Nephron (organoid): ENCODE measurements around the gene FHOD1.
A peak's percentile ranks its signal among the peaks of the same experiment; 100 is the strongest.

Experiments
- H3K27ac Mint-ChIP-seq, 3 experiments: 2 replicates each; pipeline ENCODE4 v1.8.0; 2020; ENCODE audit warnings: mixed read lengths in 3 of 3, mild to moderate bottlenecking in 2 of 3, moderate library complexity in 1 of 3
- H3K27me3 Mint-ChIP-seq: 2 replicates; pipeline ENCODE4 v1.8.0; 2021; ENCODE audit warnings: low read depth, mild to moderate bottlenecking, moderate library complexity, mixed read lengths
- H3K36me3 Mint-ChIP-seq: 2 replicates; pipeline ENCODE4 v1.8.0; 2020; ENCODE audit warnings: low read depth, mixed read lengths
- H3K4me1 Mint-ChIP-seq: 2 replicates; pipeline ENCODE4 v1.8.0; 2020; ENCODE audit warnings: mixed read lengths
- H3K4me3 Mint-ChIP-seq, 3 experiments: 2 replicates each; pipeline ENCODE4 v1.8.0; 2020; ENCODE audit warnings: mild to moderate bottlenecking in 3 of 3, mixed read lengths in 3 of 3, moderate library complexity in 2 of 3
- H3K9me3 Mint-ChIP-seq: 2 replicates; pipeline ENCODE4 v1.8.0; 2020; ENCODE audit warnings: mixed read lengths
- TF ChIP-seq, protein P1 (sequence below), 3 experiments: fragments of 200-600 bp; sonication (generic); IDR thresholded peaks; one replicate each; pipeline ENCODE4 v1.5.0; 2021; ENCODE audit warnings: antibody characterized with exemption in 3 of 3; ENCODE audit not compliant: unreplicated experiment in 3 of 3

The FHOD1 gene

DNA sequence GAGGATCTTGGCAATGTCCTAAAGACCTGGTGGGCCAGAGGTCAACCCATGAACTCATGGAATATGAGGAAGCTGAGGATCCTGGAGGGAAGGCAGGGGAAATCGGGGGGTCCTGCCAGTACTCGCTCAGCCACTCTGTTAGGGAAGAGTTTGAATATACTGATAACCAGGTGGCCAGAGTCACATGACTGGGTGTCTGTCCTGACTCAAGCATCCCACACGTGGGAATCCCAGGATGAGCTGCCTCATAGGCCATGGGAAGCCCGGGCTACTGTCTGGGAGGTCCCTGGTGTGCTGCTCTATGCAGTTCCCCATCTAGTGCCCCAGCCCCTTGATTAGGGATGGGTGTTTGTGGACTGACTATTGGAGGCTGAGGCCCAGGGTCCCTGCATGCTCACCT lies 59.0 kb downstream of the FHOD1 start:
- no peak overlapping the region for H3K27ac Mint-ChIP-seq
- TF ChIP-seq, protein P1, sequence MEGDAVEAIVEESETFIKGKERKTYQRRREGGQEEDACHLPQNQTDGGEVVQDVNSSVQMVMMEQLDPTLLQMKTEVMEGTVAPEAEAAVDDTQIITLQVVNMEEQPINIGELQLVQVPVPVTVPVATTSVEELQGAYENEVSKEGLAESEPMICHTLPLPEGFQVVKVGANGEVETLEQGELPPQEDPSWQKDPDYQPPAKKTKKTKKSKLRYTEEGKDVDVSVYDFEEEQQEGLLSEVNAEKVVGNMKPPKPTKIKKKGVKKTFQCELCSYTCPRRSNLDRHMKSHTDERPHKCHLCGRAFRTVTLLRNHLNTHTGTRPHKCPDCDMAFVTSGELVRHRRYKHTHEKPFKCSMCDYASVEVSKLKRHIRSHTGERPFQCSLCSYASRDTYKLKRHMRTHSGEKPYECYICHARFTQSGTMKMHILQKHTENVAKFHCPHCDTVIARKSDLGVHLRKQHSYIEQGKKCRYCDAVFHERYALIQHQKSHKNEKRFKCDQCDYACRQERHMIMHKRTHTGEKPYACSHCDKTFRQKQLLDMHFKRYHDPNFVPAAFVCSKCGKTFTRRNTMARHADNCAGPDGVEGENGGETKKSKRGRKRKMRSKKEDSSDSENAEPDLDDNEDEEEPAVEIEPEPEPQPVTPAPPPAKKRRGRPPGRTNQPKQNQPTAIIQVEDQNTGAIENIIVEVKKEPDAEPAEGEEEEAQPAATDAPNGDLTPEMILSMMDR (IDR thresholded peaks at IDR 0.05; ENCODE audit: unreplicated experiment in 3 of 3), result no peak
- H3K36me3 Mint-ChIP-seq, result no peaks in the 10 kb centered on the region
- peaks cover 10% of the 10 kb centered on the region for H3K27me3 Mint-ChIP-seq
- H3K4me1 Mint-ChIP-seq, result peaks cover 26% of the 10 kb centered on the region
- no peaks in the 10 kb centered on the region for H3K9me3 Mint-ChIP-seq
- peak overlapping the region in 1 of 3 experiments; percentile 57 for H3K4me3 Mint-ChIP-seq

DNA sequence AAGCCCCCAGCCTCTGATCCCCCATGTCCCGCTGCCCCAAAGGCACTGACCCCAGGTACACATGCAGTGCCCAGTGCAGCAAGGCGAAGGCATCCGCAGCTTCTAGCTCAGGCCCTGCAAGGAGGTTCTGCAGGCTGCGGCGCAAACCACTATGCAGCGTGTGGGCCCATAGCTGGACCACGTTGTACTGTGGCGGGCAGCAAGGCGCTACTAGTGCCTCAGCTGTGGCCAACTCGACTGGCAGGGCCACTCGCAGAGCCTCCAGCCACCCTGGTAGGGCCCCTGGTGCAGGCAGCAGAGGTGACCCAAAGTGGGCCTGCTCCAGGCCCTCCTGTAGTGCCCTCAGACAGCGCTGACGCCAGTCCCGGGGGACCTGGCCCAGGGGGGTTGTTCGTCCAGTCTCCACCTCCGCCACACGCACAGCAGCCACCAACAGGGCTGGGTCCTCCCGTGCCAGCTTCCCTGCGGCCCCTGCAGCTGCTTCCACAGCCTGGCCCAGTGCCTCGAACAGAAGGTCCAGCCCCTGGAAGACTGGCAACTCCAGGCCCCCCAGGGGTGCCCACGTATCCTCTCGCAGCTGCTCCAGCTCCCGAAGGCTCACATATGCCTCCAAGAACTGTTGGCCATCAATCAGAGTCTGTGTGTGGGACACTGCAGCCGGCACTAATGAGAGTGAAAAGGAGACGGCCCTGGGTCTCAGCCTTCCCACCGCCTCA lies 59.9 kb downstream of the FHOD1 start:
- H3K27me3 Mint-ChIP-seq, result peaks cover 10% of the 10 kb centered on the region
- peaks cover 18% of the 10 kb centered on the region for H3K4me1 Mint-ChIP-seq
- H3K9me3 Mint-ChIP-seq, result no peaks in the 10 kb centered on the region
- TF ChIP-seq, protein P1 (IDR thresholded peaks at IDR 0.05; ENCODE audit: unreplicated experiment in 3 of 3), result no peak
- no peak overlapping the region for H3K4me3 Mint-ChIP-seq
- H3K27ac Mint-ChIP-seq, result no peak overlapping the region
- H3K36me3 Mint-ChIP-seq, result no peaks in the 10 kb centered on the region

DNA sequence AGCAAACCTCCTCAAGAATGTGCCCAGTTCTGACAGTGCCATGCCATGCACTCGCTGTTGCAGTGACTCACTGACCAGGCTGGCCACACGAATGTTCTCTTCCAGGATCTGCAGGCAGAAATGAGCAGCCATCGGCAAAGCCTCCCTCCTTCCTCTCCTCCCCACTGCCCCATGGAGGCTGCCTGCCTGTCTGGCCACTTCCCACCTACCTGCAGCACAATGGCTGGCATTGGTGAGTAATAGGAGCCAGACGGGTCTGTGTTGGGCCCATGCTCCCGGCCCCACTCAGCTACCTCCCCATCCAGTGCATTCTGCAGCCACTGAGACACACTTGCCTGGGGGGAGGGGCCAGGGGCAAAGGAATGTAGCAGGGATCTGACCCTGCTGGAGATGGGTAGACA lies 60.7 kb downstream of the FHOD1 start:
- H3K4me1 Mint-ChIP-seq, result peaks cover 13% of the 10 kb centered on the region
- peaks cover 10% of the 10 kb centered on the region for H3K27me3 Mint-ChIP-seq
- no peak overlapping the region for H3K4me3 Mint-ChIP-seq
- no peaks in the 10 kb centered on the region for H3K9me3 Mint-ChIP-seq
- H3K36me3 Mint-ChIP-seq, result no peaks in the 10 kb centered on the region
- TF ChIP-seq, protein P1 (IDR thresholded peaks at IDR 0.05; ENCODE audit: unreplicated experiment in 3 of 3), result no peak
- H3K27ac Mint-ChIP-seq, result no peak overlapping the region

DNA sequence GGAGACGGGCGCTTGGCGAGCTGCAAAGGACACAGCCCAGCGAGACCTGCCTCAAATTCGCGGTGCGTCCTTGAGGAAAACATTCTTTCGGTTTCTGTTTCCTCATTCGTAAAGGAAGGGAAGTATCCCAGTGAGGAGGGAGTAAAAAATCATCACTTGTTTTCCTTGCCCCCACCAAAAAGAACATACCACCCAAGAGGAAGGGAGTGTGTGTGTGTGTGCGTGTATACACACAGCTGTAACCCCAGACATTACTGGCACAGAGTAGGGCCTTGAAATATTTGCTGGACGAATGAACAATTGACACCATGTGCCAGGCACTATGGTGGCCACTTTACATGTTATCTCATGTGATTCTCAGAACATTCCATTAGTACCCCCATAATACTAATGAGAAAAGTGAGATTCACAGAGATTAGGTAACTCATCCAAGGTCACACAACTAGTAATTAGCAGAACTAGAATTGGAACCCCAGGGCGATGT lies 61.6 kb downstream of the FHOD1 start:
- TF ChIP-seq, protein P1 (IDR thresholded peaks at IDR 0.05; ENCODE audit: unreplicated experiment in 3 of 3), result peak in 1 of 3 experiments; percentile 26
- H3K4me3 Mint-ChIP-seq, result peak overlapping the region; percentile 89 to 94 (median 89)
- H3K27ac Mint-ChIP-seq, result peak overlapping the region in 2 of 3 experiments; percentile 21 to 40
- peaks cover 8% of the 10 kb centered on the region for H3K4me1 Mint-ChIP-seq
- H3K9me3 Mint-ChIP-seq, result no peaks in the 10 kb centered on the region
- no peaks in the 10 kb centered on the region for H3K36me3 Mint-ChIP-seq
- peaks cover 10% of the 10 kb centered on the region for H3K27me3 Mint-ChIP-seq

DNA sequence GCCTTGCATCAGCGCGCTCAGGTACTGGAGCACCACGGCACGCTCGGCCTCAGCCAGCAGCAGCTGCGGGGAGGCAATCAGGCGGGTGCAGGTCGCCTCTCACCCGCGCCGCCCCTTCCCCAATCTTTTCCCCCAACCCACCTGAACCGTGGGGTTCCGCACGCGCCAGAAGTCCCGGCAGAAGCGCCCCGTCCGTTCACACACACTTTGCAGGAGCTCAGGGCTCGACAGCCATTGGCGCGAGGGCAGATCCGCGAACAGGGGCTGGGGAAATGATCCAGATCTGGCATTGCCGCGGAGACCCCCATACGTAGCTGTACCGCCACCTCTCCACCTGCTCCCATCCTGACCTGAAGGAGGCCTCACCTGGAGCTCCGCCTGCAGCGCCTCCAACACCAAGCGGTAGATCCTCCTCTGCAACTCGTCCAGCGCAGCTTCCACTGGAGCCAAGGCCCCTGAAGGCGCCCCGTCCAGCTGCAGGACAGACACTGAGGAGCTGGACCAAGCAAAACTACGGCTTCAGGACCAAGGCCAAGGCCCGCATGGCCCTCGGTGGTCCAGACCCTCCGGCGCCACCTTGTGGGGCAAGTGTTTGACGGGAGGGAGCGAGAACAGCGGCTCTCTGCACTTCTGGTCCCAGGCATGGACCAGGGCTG lies 62.2 kb downstream of the FHOD1 start:
- H3K27me3 Mint-ChIP-seq, result peaks cover 10% of the 10 kb centered on the region
- peak overlapping the region; percentile 21 to 40 (median 32) for H3K27ac Mint-ChIP-seq
- H3K36me3 Mint-ChIP-seq, result no peaks in the 10 kb centered on the region
- H3K4me1 Mint-ChIP-seq, result peaks cover 8% of the 10 kb centered on the region
- no peaks in the 10 kb centered on the region for H3K9me3 Mint-ChIP-seq
- H3K4me3 Mint-ChIP-seq, result peak overlapping the region; percentile 89 to 94 (median 89)
- TF ChIP-seq, protein P1 (IDR thresholded peaks at IDR 0.05; ENCODE audit: unreplicated experiment in 3 of 3), result peak; percentile 81 to 92 (median 81)
